HCT116 (cell line): Measurements from ENCODE around the gene THSD4. TPM values are rescaled to one million over a fixed set of nuclear protein-coding genes. Genes with fewer than 3 reads are reported as not detected.

ENCODE experiments used
- ATAC-seq: fragments of 200-7000 bp; cut with Tn5 transposase; 2 replicates; pipeline ENCODE4 v1.9.1; 2020; ENCODE audit warnings: mild to moderate bottlenecking, moderate library complexity
- BruUV-seq: library from RNA; stranded (reverse); fragments of 400-500 nt; replicated peaks from 2 replicates; lab custom pipeline; 2021; lab: Mats Ljungman, UMichigan
- CTCF ChIA-PET: fragments of 300-600 bp; sonication (Branson Sonifier 250); formaldehyde crosslinking; loops from one replicate; lab custom pipeline; 2021; ENCODE audit warnings: antibody characterized with exemption; lab: Charles Lee
- POLR2A ChIA-PET: fragments of 300-600, 350-600 bp; sonication (Branson Sonifier 250); formaldehyde crosslinking; loops from one replicate; lab custom pipeline; 2021; ENCODE audit warnings: antibody characterized with exemption; lab: Charles Lee
- RAD21 ChIA-PET, 2 experiments: fragments of 300-600 bp; sonication (Branson Sonifier 250); formaldehyde crosslinking; loops; one replicate each; lab custom pipeline; 2023; ENCODE audit warnings: low total read pairs in 2 of 2; ENCODE audit not compliant: uncharacterized antibody in 2 of 2, unreplicated experiment in 2 of 2, low non-redundant PET in 1 of 2; lab: Charles Lee
- DNase-seq: peaks from one replicate; pipeline ENCODE4 v3.0.0-alpha.2; 2010; ENCODE audit warnings: low read depth, low spot score
- H2AFZ ChIP-seq: fragments of 200-600 bp; shearing (Covaris generic), sonication (generic); 2 replicates; pipeline ENCODE4 v1.6.1; 2017; ENCODE audit warnings: low read depth, mixed run types, mixed read lengths, antibody characterized with exemption, low read length; ENCODE audit not compliant: poor library complexity, severe bottlenecking
- H3K27ac ChIP-seq: 2 replicates; pipeline ENCODE4 v1.5.1; 2012; ENCODE audit warnings: low read depth, low read length
- H3K27me3 ChIP-seq: fragments of 200-600 bp; sonication (generic); 2 replicates; pipeline ENCODE4 v1.6.1; 2016; ENCODE audit warnings: mixed run types, low read length, mixed read lengths; ENCODE audit not compliant: insufficient read depth
- H3K36me3 ChIP-seq, 2 experiments: fragments of 200-500 bp in 1 of 2; fragments of 200-600 bp in 1 of 2; sonication (Bioruptor generic) in 1 of 2; sonication (generic) in 1 of 2; 2 replicates each; pipeline versions ENCODE4 v1.5.1 to v1.6.1; 2014 to 2016; ENCODE audit warnings: low read length in 2 of 2, inconsistent platforms in 1 of 2, mixed read lengths in 1 of 2, mixed run types in 1 of 2; ENCODE audit not compliant: insufficient read depth in 2 of 2, control insufficient read depth in 1 of 2
- H3K4me1 ChIP-seq, 2 experiments: fragments of 200-600 bp in 1 of 2; sonication (generic) in 1 of 2; 2 replicates each; pipeline versions ENCODE4 v1.5.1 to v1.6.1; 2012 to 2017; ENCODE audit warnings: low read length in 2 of 2, inconsistent platforms in 1 of 2, mild to moderate bottlenecking in 1 of 2, mixed read lengths in 1 of 2, mixed run types in 1 of 2, moderate library complexity in 1 of 2; ENCODE audit not compliant: insufficient read depth in 2 of 2, control insufficient read depth in 1 of 2
- H3K4me2 ChIP-seq: fragments of 200-600 bp; sonication (generic); 2 replicates; pipeline ENCODE4 v1.6.1; 2017; ENCODE audit warnings: mixed run types, low read length, mixed read lengths
- H3K4me3 ChIP-seq, 2 experiments: fragments of 200-600 bp in 1 of 2; sonication (generic) in 1 of 2; replicated peaks in 1 of 2; 2 replicates each; pipeline ENCODE4 v1.5.1; 2011 to 2016; ENCODE audit warnings: low read length in 2 of 2, control low read depth in 1 of 2, low read depth in 1 of 2, mild to moderate bottlenecking in 1 of 2, mixed read lengths in 1 of 2, mixed run types in 1 of 2
- H3K79me2 ChIP-seq: fragments of 200-600 bp; sonication (generic); 2 replicates; pipeline ENCODE4 v1.6.1; 2017; ENCODE audit warnings: mild to moderate bottlenecking, mixed run types, low read length, moderate library complexity, mixed read lengths; ENCODE audit not compliant: insufficient read depth
- H3K9ac ChIP-seq: fragments of 200-600 bp; sonication (generic); 2 replicates; pipeline ENCODE4 v1.6.1; 2016; ENCODE audit warnings: low read length, mixed read lengths
- H3K9me2 ChIP-seq: fragments of 200-600 bp; sonication (generic), shearing (Covaris generic); 2 replicates; pipeline ENCODE4 v1.6.1; 2017; ENCODE audit warnings: mixed run types, mild to moderate bottlenecking, moderate library complexity; ENCODE audit not compliant: insufficient read depth
- H3K9me3 ChIP-seq, 2 experiments: fragments of 200-500 bp in 1 of 2; fragments of 200-600 bp in 1 of 2; sonication (Bioruptor generic) in 1 of 2; sonication (generic) in 1 of 2; 2 replicates each; pipeline ENCODE4 v1.6.1; 2014 to 2017; ENCODE audit warnings: low read length in 2 of 2, mixed read lengths in 2 of 2, inconsistent platforms in 1 of 2, low read depth in 1 of 2, mild to moderate bottlenecking in 1 of 2, mixed run types in 1 of 2, moderate library complexity in 1 of 2; ENCODE audit not compliant: control insufficient read depth in 1 of 2, insufficient read depth in 1 of 2
- H4K20me1 ChIP-seq: fragments of 200-600 bp; sonication (generic), shearing (Covaris generic); 2 replicates; pipeline ENCODE4 v1.6.1; 2017; ENCODE audit warnings: mixed run types, mild to moderate bottlenecking, moderate library complexity; ENCODE audit not compliant: insufficient read depth
- CEBPB ChIP-seq: IDR thresholded peaks from 2 replicates; pipeline ENCODE4 v1.6.1; 2012; ENCODE audit warnings: low read depth
- EGR1 ChIP-seq: IDR thresholded peaks from 2 replicates; pipeline ENCODE4 v1.6.1; 2012; ENCODE audit warnings: low read depth
- EZH2 ChIP-seq: fragments of 200-600 bp; sonication (generic); IDR thresholded peaks from 2 replicates; pipeline ENCODE4 v1.6.1; 2017; ENCODE audit warnings: antibody characterized with exemption, mixed run types
- POLR2A ChIP-seq: IDR thresholded peaks from 2 replicates; pipeline ENCODE4 v1.7.0; 2011; ENCODE audit warnings: borderline replicate concordance; ENCODE audit not compliant: insufficient read depth, insufficient read length; ENCODE audit errors: extremely low read depth
- POLR2AphosphoS5 ChIP-seq: IDR thresholded peaks from 2 replicates; pipeline ENCODE4 v1.6.1; 2011; ENCODE audit warnings: mild to moderate bottlenecking, low read depth, low read length, moderate library complexity
- TCF7L2 ChIP-seq: IDR thresholded peaks from 2 replicates; pipeline ENCODE4 v1.7.0; 2011; ENCODE audit warnings: borderline replicate concordance, inconsistent platforms; ENCODE audit not compliant: insufficient read depth, insufficient read length; ENCODE audit errors: extremely low read depth
- YY1 ChIP-seq: IDR thresholded peaks from 2 replicates; pipeline ENCODE4 v1.6.1; 2011; ENCODE audit warnings: low read length, low read depth, moderate library complexity, mild to moderate bottlenecking; ENCODE audit not compliant: insufficient replicate concordance; ENCODE audit errors: extremely low read depth
- ZNF274 ChIP-seq: fragments of 200-500 bp; sonication (Bioruptor generic); IDR thresholded peaks from 2 replicates; pipeline ENCODE4 v1.6.1; 2014; ENCODE audit warnings: mild to moderate bottlenecking, low read depth, low read length, inconsistent platforms
- intact Hi-C: fragments of 100-400 bp; cut with micrococcal nuclease; formaldehyde crosslinking; loops from 2 replicates; pipeline ENCODE4 v1.10.0; 2022
- total RNA-seq: library from RNA; stranded (reverse); gene quantifications from one replicate; pipeline ENCODE4 v1.2.1, GENCODE V29; 2021; ENCODE audit not compliant: unreplicated experiment
- TF ChIP-seq, protein P1 (sequence below): IDR thresholded peaks from 2 replicates; pipeline ENCODE4 v1.6.1; 2012
- TF ChIP-seq, protein P2 (sequence below), 3 experiments: fragments of 200-600 bp in 1 of 3; sonication (generic) in 1 of 3; IDR thresholded peaks in 2 of 3; conservative IDR thresholded peaks in 1 of 3; 2 replicates each; pipeline ENCODE4 v1.5.1; 2012 to 2017; ENCODE audit warnings: low read depth in 2 of 3, low read length in 2 of 3, antibody characterized with exemption in 1 of 3, borderline replicate concordance in 1 of 3, control low read depth in 1 of 3, mild to moderate bottlenecking in 1 of 3, mixed read lengths in 1 of 3, mixed run types in 1 of 3, moderate library complexity in 1 of 3; ENCODE audit not compliant: insufficient read depth in 1 of 3

THSD4 gene
- total RNA-seq, 1 experiment from 2014 or later, result 30.5 TPM

DNA sequence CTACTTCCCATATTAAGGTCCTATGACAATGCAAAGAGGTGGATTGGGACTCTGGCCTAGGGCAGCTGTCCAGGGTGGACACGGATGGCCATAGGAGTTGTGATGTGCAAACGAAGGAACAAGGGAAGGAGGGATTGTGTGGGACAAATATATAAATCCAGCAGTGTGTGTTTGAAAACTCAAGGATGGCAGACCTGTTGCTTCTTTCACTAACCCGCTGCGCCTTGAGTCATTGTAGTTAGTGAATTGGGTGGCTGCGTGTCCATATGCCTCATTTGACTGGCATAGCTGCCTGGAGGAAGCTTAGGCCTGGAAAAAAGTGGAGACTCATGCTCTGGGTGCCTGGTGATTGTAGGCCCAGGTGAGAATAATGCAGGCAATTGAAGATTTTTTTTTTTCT, 334.7 kb downstream of the THSD4 start:
- peaks cover 44 to 46% of the 10 kb centered on the region in 2 experiments for H3K4me1 ChIP-seq
- no peak for DNase-seq
- no peak for ATAC-seq
- no peaks in the 10 kb centered on the region for H4K20me1 ChIP-seq
- BruUV-seq, result no TSS peak
- no peak overlapping the region for H3K4me3 ChIP-seq
- intact Hi-C loops, result loop anchor here (5.0 kb wide), 1 partner anchor 297 kb away; no protein-coding TSS in a partner anchor
- H2AFZ ChIP-seq, result no peak overlapping the region
- no peaks in the 10 kb centered on the region for H3K9me2 ChIP-seq
- ChIA-PET RAD21 (no interaction called here), POLR2A (no interaction called here), CTCF (interaction anchor here (1.0 to 1.5 kb wide), 2 partner anchors 8 to 294 kb away, joined by 3 read pairs; no protein-coding TSS in a partner anchor)
- no peaks in the 10 kb centered on the region for H3K27me3 ChIP-seq
- TF ChIP-seq ZNF274, result no peak
- TF ChIP-seq, protein P1, sequence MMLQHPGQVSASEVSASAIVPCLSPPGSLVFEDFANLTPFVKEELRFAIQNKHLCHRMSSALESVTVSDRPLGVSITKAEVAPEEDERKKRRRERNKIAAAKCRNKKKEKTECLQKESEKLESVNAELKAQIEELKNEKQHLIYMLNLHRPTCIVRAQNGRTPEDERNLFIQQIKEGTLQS, result no peak
- no peak for TF ChIP-seq EGR1
- TF ChIP-seq POLR2A, result no peak
- no peak for TF ChIP-seq YY1
- no peak for TF ChIP-seq CEBPB
- no peak for TF ChIP-seq POLR2AphosphoS5
- TF ChIP-seq EZH2, result no peak
- TF ChIP-seq, protein P2, sequence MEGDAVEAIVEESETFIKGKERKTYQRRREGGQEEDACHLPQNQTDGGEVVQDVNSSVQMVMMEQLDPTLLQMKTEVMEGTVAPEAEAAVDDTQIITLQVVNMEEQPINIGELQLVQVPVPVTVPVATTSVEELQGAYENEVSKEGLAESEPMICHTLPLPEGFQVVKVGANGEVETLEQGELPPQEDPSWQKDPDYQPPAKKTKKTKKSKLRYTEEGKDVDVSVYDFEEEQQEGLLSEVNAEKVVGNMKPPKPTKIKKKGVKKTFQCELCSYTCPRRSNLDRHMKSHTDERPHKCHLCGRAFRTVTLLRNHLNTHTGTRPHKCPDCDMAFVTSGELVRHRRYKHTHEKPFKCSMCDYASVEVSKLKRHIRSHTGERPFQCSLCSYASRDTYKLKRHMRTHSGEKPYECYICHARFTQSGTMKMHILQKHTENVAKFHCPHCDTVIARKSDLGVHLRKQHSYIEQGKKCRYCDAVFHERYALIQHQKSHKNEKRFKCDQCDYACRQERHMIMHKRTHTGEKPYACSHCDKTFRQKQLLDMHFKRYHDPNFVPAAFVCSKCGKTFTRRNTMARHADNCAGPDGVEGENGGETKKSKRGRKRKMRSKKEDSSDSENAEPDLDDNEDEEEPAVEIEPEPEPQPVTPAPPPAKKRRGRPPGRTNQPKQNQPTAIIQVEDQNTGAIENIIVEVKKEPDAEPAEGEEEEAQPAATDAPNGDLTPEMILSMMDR (IDR thresholded peaks at IDR 0.05 in 2 of 3, conservative IDR thresholded peaks at IDR 0.05 in 1 of 3; ENCODE audit: borderline replicate concordance in 1 of 3, insufficient read depth in 1 of 3, low read depth in 2 of 3, low read length in 2 of 3), result no peak
- TF ChIP-seq TCF7L2, result no peak
- H3K36me3 ChIP-seq, result no peaks in the 10 kb centered on the region
- H3K27ac ChIP-seq, result no peak overlapping the region
- no peaks in the 10 kb centered on the region for H3K9me3 ChIP-seq
- H3K79me2 ChIP-seq, result no peaks in the 10 kb centered on the region
- H3K4me2 ChIP-seq, result no peak overlapping the region
- no peak overlapping the region for H3K9ac ChIP-seq
